ENCODE results near the gene ZGPAT. TPM values are rescaled to one million over a fixed set of nuclear protein-coding genes. Genes with fewer than 3 reads are reported as not detected.

ZGPAT gene
- total and polyA plus RNA-seq, 2 of the 13 experiments (the other 11 are each of a cell fraction or from before 2014, with no cell fraction given), result 23.0 to 41.9 TPM

DNA sequence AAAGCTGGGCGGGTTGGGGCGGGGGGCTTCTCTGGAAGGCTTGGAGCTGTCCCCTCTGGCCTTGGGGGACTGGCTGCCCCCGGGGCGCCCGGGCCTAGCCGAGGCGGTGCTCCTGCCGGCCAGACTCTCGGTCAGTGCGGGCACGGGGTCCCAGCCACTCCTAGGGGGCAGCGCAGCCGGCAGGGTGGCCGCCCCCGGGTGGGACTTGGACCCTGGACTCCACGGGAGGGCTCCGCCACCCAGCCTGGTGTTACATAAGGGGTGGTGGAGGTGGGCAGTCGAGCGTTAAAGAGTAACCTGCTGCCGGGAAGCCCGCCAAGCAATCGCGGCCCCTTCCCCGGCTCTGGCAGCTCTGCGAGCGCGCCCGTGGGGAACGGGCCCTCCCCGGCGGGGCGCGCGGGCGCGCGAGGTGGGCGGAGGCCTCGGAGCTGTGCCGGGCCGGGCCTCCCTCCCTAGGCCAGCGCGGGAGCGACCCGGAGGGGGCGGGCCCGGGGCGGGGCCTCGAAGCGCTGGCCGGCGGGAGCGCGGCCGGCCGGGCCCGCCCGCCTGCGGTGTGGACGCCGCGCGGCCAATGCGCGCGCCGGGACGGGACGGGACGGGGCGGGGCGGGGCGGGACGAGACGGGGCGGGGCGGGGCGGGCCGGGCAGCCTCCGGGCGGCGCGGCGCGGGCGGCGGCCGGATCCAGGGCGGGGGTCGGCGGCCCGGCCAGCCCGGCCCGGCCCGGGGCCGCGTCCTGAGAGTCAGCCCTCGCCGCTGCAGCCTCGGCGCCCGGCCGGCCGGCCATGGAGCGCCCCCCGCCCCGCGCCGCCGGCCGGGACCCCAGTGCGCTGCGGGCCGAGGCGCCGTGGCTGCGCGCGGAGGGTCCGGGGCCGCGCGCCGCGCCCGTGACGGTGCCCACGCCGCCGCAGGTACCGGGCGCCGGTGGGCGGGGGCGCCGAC is 31.6 kb downstream of the ZGPAT start, which contains the start of gene SLC2A4RG (continued):
- TF ChIP-seq HIVEP1 (CRISPR knock-in tag; IDR thresholded peaks at IDR 0.05) (peak; percentile 96), CENPT (CRISPR knock-in tag; IDR thresholded peaks at IDR 0.05; ENCODE audit: low read depth) (no peak), ZNF777 (CRISPR knock-in tag; IDR thresholded peaks at IDR 0.05) (peak; percentile 63), ZNF432 (CRISPR knock-in tag; IDR thresholded peaks at IDR 0.05; ENCODE audit: borderline replicate concordance) (no peak), AGO2 (optimal IDR thresholded peaks at IDR 0.05; ENCODE audit: low read depth, low read length) (peak; percentile 98), DR1 (CRISPR knock-in tag; IDR thresholded peaks at IDR 0.05) (no peak; the same call in 1 of the 2 replicates), GLI4 (CRISPR knock-in tag; IDR thresholded peaks at IDR 0.05; ENCODE audit: borderline replicate concordance) (peak; percentile 88; the same call in 1 of the 2 replicates), ZNF563 (CRISPR knock-in tag; IDR thresholded peaks at IDR 0.05) (peak; percentile 96), HOXD1 (CRISPR knock-in tag; IDR thresholded peaks at IDR 0.05) (peak; percentile 95), ZNF629 (CRISPR knock-in tag; conservative IDR thresholded peaks at IDR 0.05) (peak; percentile 59), SNAI1 (CRISPR knock-in tag; IDR thresholded peaks at IDR 0.05; ENCODE audit: borderline replicate concordance) (0 out of 2 replicates have a peak, but pooled peaks have one; percentile 3), ZFP1 (CRISPR knock-in tag; IDR thresholded peaks at IDR 0.05) (peak; percentile 69; the same call in 1 of the 2 replicates), CREB3 (CRISPR knock-in tag; IDR thresholded peaks at IDR 0.05) (peak; percentile 90), KAT8 (CRISPR knock-in tag; IDR thresholded peaks at IDR 0.05) (peak; percentile 82; the same call in 1 of the 2 replicates), AFF4 (CRISPR knock-in tag; IDR thresholded peaks at IDR 0.05) (peak; percentile 92), ZBTB7B (CRISPR knock-in tag; IDR thresholded peaks at IDR 0.05) (peak; percentile 100), CBX2 (IDR thresholded peaks at IDR 0.05; ENCODE audit: low read depth, low read length) (no peak), CBX2 (CRISPR knock-in tag; IDR thresholded peaks at IDR 0.05; ENCODE audit: low read depth) (no peak), ZNF20 (CRISPR knock-in tag; IDR thresholded peaks at IDR 0.05) (no peak), HMG20A (CRISPR knock-in tag; IDR thresholded peaks at IDR 0.05; ENCODE audit: borderline replicate concordance) (no peak; the same call in 1 of the 2 replicates), ZNF230 (CRISPR knock-in tag; IDR thresholded peaks at IDR 0.05) (no peak; the same call in 1 of the 2 replicates), MEF2D (CRISPR knock-in tag; IDR thresholded peaks at IDR 0.05) (peak; percentile 72; the same call in 1 of the 2 replicates)
